GM12864 (cell line): ENCODE data around the gene CERK.

Experiments
- DNase-seq: peaks from one replicate; pipeline ENCODE4 v3.0.0-alpha.2; 2011; ENCODE audit warnings: low read depth
- H3K4me3 ChIP-seq: 2 replicates; pipeline ENCODE4 v1.5.1; 2011; ENCODE audit warnings: mild to moderate bottlenecking, low read depth, low read length, control low read depth
- TF ChIP-seq, protein P1 (sequence below): IDR thresholded peaks from 2 replicates; pipeline ENCODE4 v1.5.1; 2011; ENCODE audit warnings: low read depth, mild to moderate bottlenecking, moderate library complexity, low read length, control low read depth, inconsistent platforms; ENCODE audit errors: missing control alignments

Gene CERK

GRCh38 chr22:46748908-46749675 lies 11.0 kb upstream of the CERK start:
- TF ChIP-seq, protein P1, sequence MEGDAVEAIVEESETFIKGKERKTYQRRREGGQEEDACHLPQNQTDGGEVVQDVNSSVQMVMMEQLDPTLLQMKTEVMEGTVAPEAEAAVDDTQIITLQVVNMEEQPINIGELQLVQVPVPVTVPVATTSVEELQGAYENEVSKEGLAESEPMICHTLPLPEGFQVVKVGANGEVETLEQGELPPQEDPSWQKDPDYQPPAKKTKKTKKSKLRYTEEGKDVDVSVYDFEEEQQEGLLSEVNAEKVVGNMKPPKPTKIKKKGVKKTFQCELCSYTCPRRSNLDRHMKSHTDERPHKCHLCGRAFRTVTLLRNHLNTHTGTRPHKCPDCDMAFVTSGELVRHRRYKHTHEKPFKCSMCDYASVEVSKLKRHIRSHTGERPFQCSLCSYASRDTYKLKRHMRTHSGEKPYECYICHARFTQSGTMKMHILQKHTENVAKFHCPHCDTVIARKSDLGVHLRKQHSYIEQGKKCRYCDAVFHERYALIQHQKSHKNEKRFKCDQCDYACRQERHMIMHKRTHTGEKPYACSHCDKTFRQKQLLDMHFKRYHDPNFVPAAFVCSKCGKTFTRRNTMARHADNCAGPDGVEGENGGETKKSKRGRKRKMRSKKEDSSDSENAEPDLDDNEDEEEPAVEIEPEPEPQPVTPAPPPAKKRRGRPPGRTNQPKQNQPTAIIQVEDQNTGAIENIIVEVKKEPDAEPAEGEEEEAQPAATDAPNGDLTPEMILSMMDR, result no peak
- no peak for DNase-seq
- H3K4me3 ChIP-seq, result no peak overlapping the region

DNA sequence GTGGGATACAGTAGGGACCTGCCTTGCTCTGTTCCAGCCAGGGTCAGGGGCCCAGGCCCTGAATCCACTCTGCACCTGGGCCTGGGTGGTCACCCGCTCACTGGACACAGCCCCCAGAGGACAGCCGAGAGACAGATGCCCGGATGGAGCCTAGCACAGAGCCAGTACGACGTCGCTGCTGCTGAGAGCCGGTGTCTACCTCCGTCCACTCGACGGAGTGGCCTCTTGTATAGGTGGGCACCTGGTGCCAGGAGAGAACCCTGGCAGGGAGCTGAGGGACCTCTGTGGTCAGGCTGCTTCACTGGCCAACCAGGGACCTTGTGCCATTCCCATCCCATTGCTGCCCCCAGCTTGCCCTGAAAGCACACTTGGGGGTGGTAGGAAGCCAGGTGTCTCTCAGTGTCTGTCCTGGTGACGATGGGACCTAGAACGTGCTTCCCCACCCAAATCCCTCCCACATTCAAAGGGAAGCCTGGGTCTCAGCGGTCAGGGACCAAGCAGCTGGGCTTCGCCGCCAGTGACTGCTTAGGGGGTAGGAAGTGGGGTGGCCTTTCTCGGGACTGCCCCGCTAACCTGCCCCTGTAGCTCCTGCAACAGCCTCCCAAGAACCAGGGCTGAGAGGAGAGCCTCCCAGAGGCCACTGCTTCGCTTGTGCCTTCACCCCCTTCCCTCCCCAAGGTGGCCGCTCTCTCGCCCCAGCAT lies 10.3 kb upstream of the CERK start:
- H3K4me3 ChIP-seq, result no peak overlapping the region
- DNase-seq, result no peak
- TF ChIP-seq, protein P1, result no peak

DNA sequence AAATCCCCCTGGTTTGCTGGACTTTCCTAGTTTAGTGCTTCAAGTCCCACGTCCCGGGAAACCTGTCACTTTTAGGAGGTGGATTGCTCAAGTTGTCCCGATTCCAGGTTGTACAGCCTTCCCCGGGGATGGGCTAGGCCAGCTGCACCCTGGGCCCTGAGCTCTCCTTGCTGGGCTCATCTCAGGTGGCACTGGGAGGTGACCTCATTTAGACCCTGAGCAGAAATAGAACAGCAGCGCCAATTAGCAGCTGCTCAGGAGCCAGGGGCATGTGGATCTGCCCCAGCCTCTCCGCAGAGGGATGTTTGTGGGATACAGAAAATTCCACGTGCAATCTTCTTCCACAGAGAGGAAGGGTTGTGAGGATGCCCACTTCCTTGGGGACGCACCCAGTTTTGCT lies 9.6 kb upstream of the CERK start:
- H3K4me3 ChIP-seq, result no peak overlapping the region
- TF ChIP-seq, protein P1, result no peak

DNA sequence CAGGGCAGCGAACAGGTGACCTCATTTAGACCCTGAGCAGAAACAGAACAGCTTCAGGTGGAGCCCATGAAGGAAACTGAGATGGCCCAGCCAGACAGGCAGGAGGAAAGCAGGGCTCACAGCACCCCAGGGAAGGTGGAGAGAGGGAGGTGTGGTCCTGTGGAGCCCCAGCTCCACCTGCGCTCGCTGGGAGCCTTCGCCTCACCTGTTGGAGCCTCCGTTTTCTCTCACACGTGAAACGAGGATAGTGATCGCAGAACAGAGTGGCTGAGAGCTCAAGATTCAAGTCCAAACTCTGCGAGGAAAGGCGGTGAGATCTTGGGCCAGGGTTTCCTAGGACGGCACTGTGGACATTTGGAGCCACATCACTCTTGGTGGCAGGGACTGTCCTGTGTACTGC lies 8.6 kb upstream of the CERK start:
- no peak overlapping the region for H3K4me3 ChIP-seq
- TF ChIP-seq, protein P1, result no peak

More for the DNA sequence above, 9.6 kb upstream of the CERK start:
- no peak for DNase-seq

GRCh38 chr22:46746192-46746591 lies 8.1 kb upstream of the CERK start:
- no peak overlapping the region for H3K4me3 ChIP-seq
- TF ChIP-seq, protein P1, result no peak
- no peak for DNase-seq

More for the DNA sequence above, 8.6 kb upstream of the CERK start:
- DNase-seq, result no peak

DNA sequence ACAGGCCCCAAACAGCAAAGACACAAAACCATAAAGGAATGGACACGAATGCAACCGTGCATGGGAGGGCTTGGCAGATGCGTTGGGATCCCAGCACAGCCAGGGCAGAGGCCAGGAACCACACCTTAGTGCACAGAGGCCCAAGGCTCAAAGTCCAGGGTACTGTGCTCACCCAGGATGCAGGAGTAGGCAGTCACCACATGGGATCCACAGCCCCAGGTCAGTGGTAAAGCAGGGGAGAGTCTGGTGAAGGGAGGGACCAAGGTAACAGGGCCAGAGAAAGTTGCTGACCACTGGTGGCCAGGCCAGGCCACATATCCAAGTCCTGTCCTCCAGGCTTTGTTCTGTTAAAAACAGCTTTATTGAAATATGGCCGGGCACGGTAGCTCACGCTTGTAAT lies 6.5 kb upstream of the CERK start:
- H3K4me3 ChIP-seq, result no peak overlapping the region
- DNase-seq, result no peak
- TF ChIP-seq, protein P1, result no peak
